Measurements from ENCODE around the gene PLA2G4D.

Gene PLA2G4D

GRCh38 chr15:42102646-42103235 is 8.4 kb upstream of the PLA2G4D start:
- no peak overlapping the region for H3K27ac ChIP-seq
- DNase-seq, result no peak

GRCh38 chr15:42101861-42102260 is 7.5 kb upstream of the PLA2G4D start:
- H3K27ac ChIP-seq, result no peak overlapping the region
- TF ChIP-seq, protein P1, sequence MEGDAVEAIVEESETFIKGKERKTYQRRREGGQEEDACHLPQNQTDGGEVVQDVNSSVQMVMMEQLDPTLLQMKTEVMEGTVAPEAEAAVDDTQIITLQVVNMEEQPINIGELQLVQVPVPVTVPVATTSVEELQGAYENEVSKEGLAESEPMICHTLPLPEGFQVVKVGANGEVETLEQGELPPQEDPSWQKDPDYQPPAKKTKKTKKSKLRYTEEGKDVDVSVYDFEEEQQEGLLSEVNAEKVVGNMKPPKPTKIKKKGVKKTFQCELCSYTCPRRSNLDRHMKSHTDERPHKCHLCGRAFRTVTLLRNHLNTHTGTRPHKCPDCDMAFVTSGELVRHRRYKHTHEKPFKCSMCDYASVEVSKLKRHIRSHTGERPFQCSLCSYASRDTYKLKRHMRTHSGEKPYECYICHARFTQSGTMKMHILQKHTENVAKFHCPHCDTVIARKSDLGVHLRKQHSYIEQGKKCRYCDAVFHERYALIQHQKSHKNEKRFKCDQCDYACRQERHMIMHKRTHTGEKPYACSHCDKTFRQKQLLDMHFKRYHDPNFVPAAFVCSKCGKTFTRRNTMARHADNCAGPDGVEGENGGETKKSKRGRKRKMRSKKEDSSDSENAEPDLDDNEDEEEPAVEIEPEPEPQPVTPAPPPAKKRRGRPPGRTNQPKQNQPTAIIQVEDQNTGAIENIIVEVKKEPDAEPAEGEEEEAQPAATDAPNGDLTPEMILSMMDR (IDR thresholded peaks at IDR 0.05; ENCODE audit: low read depth, low read length), result no peak
- no peak overlapping the region for H3K4me3 ChIP-seq (ENCODE audit: low read depth, low read length)
- H3K36me3 ChIP-seq, result no peaks in the 10 kb centered on the region
- no peaks in the 10 kb centered on the region for H3K9me3 ChIP-seq (ENCODE audit: severe bottlenecking)
- DNase-seq, result no peak
- H3K27me3 ChIP-seq (ENCODE audit: insufficient read depth, low read depth, severe bottlenecking), result no peaks in the 10 kb centered on the region

More at GRCh38 chr15:42102646-42103235, 8.4 kb upstream of the PLA2G4D start:
- Histone ChIP-seq H3K36me3 (no peaks in the 10 kb centered on the region), H3K4me3 (ENCODE audit: low read depth, low read length) (no peak overlapping the region), H3K27me3 (ENCODE audit: insufficient read depth, low read depth, severe bottlenecking) (no peaks in the 10 kb centered on the region), H3K9me3 (ENCODE audit: severe bottlenecking) (no peaks in the 10 kb centered on the region)
- TF ChIP-seq, protein P1 (IDR thresholded peaks at IDR 0.05; ENCODE audit: low read depth, low read length), result no peak

- Histone ChIP-seq H3K36me3 (no peaks in the 10 kb centered on the region), H3K27ac (no peak overlapping the region), H3K4me3 (ENCODE audit: low read depth, low read length) (no peak overlapping the region), H3K27me3 (ENCODE audit: insufficient read depth, low read depth, severe bottlenecking) (no peaks in the 10 kb centered on the region), H3K9me3 (ENCODE audit: severe bottlenecking) (no peaks in the 10 kb centered on the region)
- DNase-seq, result no peak
- TF ChIP-seq, protein P1 (IDR thresholded peaks at IDR 0.05; ENCODE audit: low read depth, low read length), result no peak
These were observed 5.8 kb upstream of the PLA2G4D start for GRCh38 chr15:42100021-42100800.

- TF ChIP-seq, protein P1 (IDR thresholded peaks at IDR 0.05; ENCODE audit: low read depth, low read length), result no peak
- no peak for DNase-seq
- Histone ChIP-seq H3K27me3 (ENCODE audit: insufficient read depth, low read depth, severe bottlenecking) (no peaks in the 10 kb centered on the region), H3K27ac (no peak overlapping the region), H3K4me3 (ENCODE audit: low read depth, low read length) (no peak overlapping the region), H3K9me3 (ENCODE audit: severe bottlenecking) (no peaks in the 10 kb centered on the region), H3K36me3 (no peaks in the 10 kb centered on the region)
These were observed 2.7 kb upstream of the PLA2G4D start for GRCh38 chr15:42097018-42097417.

- Histone ChIP-seq H3K4me3 (ENCODE audit: low read depth, low read length) (no peak overlapping the region), H3K9me3 (ENCODE audit: severe bottlenecking) (no peaks in the 10 kb centered on the region), H3K27me3 (ENCODE audit: insufficient read depth, low read depth, severe bottlenecking) (no peaks in the 10 kb centered on the region), H3K36me3 (no peaks in the 10 kb centered on the region), H3K27ac (no peak overlapping the region)
- DNase-seq, result no peak
- TF ChIP-seq, protein P1 (IDR thresholded peaks at IDR 0.05; ENCODE audit: low read depth, low read length), result no peak
These were observed 396 bp downstream of the PLA2G4D start for GRCh38 chr15:42093966-42094365.

Measured in WERI-Rb-1 (cell line).